Activated naive CD4-positive, alpha-beta T cell treated with Interleukin-2 at 50 U/mL for 16 hours (primary cell): ENCODE measurements around the gene STAG2.
A peak's percentile ranks its signal among the peaks of the same experiment; 100 is the strongest.
"Not testable (repeated sequence)": the region's sequence is repeated elsewhere in the genome, so short reads cannot be mapped to it uniquely, and the experiment has no call there.

Experiments used
- DNase-seq: peaks from one replicate; pipeline ENCODE4 v3.0.0-alpha.2; 2020

The STAG2 gene

DNA sequence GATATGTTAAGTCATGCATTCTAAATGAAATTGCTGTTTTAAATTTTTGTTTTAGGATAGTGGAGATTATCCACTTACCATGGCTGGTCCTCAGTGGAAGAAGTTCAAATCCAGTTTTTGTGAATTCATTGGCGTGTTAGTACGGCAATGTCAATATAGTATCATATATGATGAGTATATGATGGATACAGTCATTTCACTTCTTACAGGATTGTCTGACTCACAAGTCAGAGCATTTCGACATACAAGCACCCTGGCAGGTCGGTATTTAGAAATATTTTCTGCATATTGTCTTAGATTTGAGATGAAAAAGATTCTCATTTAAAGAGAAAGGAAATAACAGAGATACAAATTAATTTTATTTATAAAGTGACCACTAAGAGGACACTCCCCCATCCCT lies 83.6 kb downstream of the STAG2 start:
- no peak for DNase-seq

DNA sequence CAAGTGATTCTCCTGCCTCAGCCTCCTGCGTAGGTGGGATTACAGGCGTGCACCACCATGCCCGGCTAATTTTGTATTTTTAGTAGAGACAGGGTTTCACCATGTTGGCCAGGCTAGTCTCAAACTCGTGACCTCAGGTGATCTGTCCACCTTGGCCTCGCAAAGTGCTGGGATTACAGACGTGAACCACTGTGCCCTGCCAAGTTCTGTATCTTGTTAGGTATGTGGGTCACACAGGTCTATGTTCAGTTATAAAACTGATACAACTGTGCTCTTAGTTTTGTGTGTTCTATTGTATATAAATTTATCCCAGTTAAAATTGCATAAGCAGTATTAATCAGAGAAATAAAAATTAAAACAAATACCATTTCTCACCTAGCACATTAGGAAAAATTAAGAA lies 122.9 kb downstream of the STAG2 start:
- DNase-seq: not testable (repeated sequence)

DNA sequence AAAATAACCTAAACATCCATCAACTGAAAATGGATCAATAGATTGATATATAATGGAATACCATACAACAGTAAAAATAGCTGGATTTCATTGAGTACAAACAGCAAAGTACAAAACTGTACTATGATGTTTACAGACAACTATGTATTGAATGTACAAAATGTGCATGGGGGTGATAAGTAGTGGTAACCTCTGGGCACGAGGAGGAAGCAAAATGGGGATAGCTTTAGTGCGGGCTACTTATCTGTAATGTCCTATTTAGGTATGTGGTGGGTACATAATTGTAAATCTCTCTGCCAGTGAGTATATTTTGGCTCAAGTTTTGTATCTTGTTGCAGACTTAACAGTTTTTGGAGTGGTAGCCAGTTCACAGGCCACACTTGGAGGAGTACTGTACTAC lies 123.6 kb downstream of the STAG2 start:
- DNase-seq: no peak

DNA sequence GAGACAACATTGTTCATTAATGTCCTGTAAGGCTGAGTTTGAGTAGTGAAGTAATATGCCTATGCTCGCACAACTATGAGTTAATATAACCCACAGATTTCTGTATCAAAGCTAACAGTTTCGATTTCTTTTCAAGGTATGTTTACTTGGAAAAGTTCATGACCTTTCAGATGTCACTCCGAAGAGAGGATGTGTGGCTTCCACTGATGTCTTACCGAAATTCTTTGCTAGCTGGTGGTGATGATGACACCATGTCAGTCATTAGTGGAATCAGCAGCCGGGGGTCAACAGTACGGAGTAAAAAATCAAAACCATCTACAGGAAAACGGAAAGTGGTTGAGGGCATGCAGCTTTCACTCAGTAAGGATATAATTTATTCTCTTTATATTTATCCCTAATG lies 124.9 kb downstream of the STAG2 start:
- peak; percentile 28 for DNase-seq

DNA sequence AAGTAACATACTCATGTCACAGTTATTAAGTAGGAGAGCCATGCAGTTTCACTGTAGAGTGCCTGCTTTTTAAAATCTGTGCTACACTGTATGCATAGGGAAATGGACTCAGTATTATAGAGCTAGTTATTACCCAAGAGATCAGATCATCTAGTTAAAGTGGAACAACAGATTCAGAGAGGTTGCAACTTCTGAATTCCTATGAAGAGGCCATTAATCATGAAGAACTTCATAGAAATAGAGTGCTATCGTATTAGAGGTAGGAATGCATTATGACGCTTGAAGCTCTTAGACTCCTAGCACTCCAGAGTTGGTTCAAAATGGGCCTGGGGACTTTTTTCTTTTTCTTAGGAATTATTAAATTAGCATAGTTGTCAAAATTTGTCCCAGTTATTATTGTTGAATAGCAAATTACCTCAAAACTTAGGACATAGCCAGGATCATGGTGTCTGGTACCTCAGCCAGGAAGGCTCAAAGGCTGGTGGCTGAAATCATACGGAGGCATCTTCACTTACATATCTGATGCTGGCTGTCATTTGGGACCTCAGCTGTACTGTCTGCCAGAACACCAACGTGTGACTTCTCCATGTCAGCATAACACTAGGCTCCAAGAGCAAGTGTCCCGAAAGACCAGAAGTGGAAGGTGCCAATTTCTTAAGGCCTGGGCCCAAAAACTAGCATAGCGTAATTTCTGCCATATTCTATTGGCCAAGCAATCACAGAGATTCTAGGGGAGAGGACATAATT lies 125.7 kb downstream of the STAG2 start:
- DNase-seq: no peak

DNA sequence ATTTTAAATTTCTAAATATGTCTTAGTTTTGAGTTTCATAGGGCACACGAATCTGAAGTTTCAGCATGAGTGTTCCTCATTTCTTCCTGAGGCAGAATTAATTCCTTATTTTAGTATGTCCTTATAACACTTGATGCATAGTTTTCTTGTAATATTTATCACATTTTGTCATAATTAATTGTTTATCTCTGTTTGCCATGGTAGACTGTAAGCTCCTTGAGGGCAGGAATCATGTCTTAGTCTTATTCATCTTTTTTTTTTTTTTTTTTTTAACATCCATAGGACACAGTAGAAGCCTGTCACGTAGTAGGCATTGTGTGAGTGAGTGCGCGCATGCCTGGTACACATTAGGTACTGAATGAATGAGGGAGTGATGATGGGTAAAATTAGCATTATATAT lies 131.7 kb downstream of the STAG2 start:
- DNase-seq: no peak

DNA sequence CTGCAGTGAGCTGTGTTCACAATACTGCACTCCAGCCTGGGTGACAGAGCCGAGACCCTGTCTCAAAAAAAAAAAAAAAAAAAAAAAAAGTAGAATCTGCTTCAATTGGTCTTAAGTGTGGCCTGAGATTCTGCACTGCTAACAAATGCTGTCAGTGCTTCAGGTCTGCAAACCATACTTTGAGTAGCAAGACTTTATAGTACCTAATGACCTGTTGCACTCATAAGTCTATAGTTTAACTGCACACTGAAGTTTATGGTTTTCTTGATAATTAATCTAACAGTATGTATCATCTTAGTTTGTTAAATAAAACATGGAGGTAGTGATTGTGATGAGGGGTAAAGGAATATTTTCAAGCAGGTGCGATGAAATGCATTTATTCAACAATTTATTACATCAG lies 135.6 kb downstream of the STAG2 start:
- DNase-seq: no peak

DNA sequence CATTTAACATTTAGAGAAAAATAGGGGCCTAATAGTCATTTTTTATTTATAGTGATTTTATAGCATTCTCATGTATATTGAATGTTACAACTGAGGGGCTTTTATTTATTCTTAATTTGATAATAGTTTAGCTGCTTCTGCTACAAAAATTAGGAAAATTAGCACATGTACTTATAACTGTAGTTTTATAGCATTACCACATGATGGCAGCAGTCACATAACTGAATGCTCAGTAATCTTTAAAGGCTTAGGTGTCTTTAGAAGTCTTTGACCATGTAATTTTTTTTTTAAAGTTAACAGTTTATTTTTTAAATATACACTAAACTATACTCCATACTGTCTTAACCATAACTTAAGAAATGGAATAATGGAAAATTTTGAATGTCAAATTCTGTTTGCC lies 136.6 kb downstream of the STAG2 start:
- no peak for DNase-seq

DNA sequence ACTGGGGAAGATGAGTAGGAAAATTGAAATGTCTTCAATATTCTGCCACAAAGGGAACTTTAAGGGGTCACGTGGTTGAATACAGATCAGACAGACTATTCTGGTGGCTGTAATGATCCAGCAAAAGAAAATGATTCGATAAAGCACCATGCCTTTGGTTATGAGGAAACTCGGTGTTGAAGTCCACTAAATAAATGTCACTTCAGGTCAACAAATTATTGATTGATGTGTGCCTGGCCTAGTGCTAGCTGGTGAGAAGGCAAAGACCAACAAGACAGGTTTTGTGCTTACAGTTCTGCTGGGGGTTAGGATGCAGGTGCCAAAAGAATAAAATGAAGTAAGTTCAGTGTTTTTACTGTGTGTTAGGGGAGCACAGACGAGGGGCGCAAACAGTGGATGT lies 142.5 kb downstream of the STAG2 start:
- DNase-seq: no peak

DNA sequence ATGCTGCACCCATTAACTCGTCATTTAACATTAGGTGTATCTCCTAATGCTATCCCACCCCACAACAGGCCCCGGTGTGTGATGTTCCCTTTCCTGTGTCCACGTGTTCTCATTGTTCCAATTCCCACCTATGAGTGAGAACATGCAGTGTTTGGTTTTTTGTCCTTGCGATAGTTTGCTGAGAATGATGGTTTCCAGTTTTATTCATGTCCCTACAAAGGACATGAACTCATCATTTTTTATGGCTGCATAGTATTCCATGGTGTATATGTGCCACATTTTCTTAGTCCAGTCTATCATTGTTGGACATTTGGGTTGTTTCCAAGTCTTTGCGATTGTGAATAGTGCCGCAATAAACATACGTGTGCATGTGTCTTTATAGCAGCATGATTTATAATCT lies 143.0 kb downstream of the STAG2 start:
- not testable (repeated sequence) for DNase-seq

DNA sequence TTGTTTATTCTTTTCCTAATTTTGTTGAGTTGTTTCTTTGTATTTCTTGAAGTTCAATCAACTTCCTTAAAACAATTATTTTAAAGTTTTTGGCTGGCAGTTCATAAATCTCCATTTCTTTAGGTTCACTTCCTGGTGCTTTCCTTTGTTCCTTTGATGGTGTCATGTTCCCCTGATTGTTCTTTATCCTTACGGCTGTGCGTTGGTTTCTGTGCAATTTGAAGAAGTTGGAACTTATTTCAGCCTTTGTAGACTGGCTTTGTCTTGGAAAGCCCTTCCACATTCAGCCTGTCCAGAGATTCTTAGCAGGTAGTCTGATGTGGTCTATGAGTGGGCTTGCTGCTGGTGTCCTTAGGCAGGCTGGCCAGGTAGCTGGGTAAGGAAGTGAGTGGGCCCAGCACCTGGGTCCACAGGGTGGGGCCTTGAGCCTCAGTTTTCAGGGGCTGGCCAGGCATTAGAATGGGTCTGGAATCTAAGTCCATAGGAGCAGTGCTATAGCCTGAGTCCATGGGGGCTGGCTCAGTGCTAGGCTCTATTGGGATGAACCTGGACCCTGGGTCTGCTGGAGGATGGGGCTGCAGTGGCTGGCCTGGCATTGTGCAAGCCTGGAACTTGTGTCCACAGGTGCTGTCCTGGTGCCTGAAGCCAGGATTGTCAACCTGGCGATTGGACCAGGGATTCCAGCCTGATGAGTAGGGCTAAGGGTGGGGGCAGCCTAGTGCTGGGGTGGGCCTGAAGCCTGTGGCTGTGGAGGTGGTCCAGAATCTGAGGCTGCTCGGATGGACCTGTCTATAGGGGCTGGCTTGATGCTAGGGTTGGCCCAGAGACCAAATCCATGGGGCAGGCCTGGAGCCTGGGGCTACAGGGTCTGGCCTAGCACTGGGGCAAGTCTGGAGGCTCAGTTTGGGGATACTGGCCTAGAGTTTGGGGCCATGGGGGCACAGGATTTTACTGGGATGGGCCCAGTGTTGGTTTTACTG lies 152.4 kb downstream of the STAG2 start:
- DNase-seq: no peak

DNA sequence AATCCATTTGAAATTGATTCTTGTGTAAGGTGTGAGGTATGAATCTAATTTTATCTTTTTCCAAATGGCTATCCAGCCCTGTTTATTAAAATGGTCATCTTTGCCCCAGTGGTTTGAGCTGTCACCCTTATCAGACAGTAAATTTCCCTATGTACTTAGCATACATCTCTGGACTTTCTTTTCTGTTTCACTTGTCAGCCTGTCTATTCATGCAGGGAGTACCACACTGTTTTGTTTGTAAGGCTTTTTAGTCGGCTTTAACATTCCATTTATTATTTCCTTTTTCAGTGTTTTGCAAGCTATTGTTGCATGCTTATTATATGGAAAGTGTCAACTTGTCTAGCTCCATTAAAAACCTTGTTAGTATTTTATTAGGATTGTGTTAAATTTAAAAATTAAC lies 155.8 kb downstream of the STAG2 start:
- DNase-seq: no peak

DNA sequence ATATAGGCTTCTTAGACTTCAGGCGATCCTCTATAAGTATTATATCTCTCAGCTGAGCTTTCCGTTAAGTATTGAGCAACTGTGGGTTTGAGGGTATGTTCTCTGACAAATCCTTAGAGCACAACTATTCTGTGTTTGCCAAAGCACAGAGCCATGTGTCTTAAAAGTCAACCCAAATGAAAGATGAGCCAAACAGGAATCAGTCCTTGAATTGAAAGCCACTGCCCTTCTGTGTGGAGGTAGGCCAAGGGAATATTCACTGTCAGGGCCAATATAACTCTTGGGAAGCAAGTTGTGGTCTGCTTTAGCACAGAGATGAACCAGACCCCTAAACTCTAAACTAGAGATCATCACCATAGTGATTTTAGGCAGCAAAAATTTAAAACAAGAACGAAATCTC lies 164.0 kb downstream of the STAG2 start:
- DNase-seq: no peak

DNA sequence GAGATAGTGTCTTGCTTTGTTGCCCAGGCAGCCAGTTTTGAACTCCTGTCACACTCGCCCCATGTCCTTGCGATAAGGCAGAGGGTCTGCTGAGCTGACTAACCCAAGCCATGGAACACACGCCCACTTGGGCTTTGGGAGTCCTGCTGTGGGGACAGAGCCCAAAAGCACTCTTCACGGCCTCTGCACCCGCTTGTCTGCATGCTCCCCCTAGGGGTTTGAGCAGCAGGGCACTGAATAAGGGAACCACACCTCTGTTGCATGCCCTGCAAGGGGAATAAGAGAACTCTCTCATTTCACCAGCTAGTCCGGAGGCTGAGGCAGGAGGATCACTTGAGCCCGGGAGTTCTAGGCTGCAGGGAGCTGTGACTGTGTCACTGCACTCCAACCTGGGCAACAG lies 166.0 kb downstream of the STAG2 start:
- no peak for DNase-seq

DNA sequence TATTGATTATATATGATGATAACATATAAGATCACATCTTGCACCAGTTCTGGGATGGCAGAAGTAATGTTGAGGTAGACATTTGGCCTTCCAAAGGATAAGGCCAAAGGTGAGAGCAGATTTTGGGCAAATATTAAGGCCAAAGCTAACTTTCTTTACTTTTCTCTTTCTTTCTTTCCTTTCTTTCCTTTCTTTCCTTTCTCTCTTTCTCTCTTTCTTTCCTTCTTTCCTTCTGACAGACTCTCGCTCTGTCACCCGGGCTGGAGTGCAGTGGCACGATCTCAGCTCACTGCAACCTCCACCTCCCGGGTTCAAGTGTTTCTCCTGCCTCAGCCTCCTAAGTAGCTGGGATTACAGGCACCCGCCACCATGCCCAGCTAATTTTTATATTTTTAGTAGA lies 170.9 kb downstream of the STAG2 start:
- DNase-seq: not testable (repeated sequence)

DNA sequence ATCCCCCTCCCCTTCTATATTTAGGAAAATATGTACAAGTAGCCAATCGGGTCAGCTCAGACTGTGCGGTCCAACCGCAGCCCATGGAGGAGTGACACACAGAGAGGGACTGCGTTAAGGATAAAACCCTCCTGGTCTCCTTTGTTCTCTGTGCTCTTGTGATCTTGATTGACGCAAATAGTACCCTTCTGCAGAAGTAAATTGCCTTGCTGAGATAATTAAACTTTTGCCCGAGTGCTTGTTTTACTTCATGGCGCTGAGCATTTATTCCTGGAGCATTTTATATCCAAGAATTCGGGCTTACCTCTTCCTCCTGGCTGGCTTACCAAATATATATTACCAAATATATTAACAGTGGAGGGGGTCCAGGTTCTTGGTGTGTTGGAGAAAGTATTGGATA lies 184.2 kb downstream of the STAG2 start:
- DNase-seq: no peak

DNA sequence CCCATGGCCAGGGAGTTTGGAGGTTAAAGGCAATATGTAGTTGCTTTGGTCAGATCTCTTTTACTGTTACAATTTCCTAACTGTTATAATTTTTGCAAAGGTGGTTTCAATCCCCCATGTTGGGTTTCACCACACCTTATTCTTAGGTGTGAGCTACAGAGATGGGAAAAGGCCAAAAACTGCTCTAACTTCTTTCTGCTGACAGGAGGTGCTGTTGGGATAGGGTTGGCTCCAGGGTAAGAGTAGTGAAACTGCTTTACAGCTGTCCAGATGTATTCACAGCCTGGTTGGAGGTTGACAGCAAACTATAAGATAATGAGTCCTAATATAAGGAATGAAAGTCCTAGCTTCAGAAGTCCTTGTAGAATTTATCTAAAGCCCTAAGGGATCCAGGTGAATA lies 189.7 kb downstream of the STAG2 start:
- DNase-seq: no peak
